T-helper 1 cell treated with Interleukin-12 subunit alpha and Interleukin-12 subunit beta and Interleukin-4 antibody, amounts not matched to agents 30 ng/mL and 1 ng/mL, for 36 hours (primary cell): ENCODE results near the gene CFAP119. TPM values are rescaled to one million over a fixed set of nuclear protein-coding genes. Genes with fewer than 3 reads are reported as not detected.

Experiments used
- intact Hi-C: fragments of 100-400 bp; cut with micrococcal nuclease; formaldehyde crosslinking; loops from one replicate; pipeline ENCODE4 v1.15.1; 2024
- total RNA-seq: library from RNA; stranded (reverse); gene quantifications from 2 replicates; pipeline ENCODE4 v1.2.3, GENCODE V29; 2022

Gene CFAP119
- total RNA-seq, 1 donor from 2014 or later = 1.6 TPM

DNA sequence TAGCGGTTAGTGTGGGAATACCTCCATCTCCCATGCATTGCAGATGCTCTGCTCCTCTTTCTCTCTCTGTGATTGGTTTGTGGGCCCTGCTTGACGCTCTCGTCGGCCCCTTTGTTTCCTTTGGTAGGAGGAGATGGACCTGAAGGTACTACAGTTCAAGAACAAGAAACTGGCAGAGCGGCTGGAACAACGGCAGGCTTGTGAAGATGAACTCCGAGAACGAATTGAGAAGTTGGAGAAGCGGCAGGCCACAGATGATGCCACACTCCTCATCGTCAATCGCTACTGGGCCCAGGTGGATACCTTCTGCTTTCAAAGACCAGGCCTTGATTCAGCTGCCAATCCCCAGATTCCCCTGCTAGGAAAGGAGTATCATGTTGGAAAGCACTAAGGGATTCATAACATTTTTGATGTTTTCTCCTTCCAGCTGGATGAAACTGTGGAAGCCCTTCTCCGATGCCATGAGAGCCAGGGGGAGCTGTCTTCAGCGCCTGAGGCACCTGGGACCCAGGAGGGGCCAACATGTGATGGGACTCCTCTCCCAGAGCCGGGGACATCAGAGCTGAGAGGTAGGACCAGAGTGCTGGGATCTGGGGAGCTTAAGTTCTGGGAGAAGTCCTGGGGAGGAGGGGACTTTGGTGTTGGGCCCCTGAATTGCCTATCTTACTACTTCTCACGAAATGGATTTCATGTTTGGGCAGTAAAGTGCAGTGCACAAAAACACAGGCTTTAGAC, 1.3 kb upstream of the CFAP119 start:
- intact Hi-C loops = loop anchor here (1.0 to 5.0 kb wide), 15 partner anchors 12 to 766 kb away; partner anchors contain the start of genes CTF1, FBRS, HIRIP3 and INO80E

DNA sequence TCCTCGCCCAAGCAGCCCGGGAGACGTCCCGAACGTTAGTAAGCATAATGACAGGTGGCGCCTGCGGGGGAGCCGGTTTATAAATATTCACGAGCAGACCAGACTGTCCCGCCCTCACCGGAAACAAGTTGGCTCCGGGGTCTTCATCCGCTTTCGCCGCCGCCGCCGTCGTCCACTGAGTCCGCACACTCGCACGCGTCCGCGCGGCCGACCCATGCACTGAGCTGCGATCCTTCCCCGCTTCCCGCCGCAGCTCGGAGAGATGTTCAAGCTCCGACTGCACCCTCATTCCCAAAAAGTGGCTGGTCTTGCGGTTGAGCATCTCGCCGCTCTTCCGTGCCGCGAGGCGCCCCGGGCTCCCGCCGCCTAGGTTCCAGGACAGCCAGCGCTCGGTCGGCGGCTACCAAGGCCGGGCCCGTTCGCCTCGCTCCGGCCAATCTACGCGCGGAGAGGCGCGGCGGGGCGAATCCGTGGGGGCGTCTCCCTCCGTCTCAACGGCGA, 385 bp downstream of the CFAP119 start:
- intact Hi-C loops = loop anchor here (5.0 kb wide), 2 partner anchors 271 to 764 kb away; partner anchors contain the start of genes HIRIP3, INO80E and STX4

DNA sequence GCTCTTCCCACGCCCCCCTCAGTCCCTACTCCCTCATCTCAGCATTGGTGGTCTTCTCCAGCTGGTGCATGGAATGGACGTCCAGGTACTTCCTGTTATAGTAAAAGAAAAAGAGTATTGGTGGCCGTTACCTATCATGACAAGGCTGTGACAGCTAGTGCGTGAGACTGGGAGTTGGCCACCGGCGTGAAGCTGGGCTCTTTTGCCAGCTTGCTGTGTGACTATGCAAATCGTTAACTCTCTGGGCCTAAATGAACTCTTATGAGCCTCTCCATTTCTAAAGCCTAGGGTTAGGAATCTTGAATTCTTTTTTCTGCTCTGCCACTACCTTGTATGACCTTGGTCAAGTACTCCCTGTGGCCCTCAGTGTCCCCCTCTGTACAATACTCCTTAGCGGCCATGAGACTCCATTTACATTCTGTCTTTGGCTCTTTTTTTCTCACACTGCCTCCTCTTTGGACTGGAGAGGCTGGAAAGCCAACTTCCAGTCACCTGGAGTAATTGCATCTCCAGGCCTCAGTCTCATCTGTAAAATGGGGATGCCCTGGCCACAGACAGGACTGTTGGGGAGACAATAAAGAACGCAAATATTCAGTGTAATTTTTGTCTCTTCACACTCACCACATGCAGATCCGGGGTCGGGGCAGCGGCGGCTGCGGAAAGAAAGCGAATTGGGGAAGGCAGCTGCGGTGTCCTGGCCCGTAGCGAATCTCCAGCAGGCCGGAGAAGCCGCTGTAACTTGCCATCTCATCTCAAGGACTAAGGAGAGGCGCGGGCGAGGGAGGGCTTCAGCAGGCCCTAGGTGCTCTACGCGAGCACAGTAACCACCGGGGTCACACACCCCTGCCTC, 1.1 kb downstream of the CFAP119 start:
- intact Hi-C loops = loop anchor here (5.0 kb wide), 2 partner anchors 271 to 764 kb away; partner anchors contain the start of genes HIRIP3, INO80E and STX4

GRCh38 chr16:30760001-30760559, 1.8 kb downstream of the CFAP119 start:
- intact Hi-C loops = loop anchor here (5.0 kb wide), 2 partner anchors 272 to 763 kb away; partner anchors contain the start of genes HIRIP3, INO80E and STX4

- intact Hi-C loops = no loop called here
Observed at GRCh38 chr16:30758988-30759491, 2.8 kb downstream of the CFAP119 start.

DNA sequence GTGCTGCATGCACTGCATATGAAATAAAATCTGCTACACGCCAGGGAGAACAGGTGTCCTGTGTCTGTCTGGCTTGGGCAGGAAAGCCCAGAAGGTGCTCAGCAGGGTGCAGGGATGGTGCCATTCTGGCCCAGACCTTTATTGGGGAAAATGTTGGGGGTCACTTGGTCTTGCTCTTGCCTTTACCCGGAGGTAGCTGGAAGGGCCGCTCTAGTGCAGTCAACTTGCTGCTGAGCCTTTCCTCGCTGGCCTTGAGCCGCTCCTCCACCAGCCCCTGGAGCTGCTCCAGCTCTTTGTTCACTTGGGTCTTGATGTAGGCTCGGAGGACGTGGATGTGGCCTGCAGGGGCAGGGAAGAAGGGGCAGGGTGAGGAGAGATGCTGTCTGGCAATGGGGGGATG, 4.5 kb downstream of the CFAP119 start:
- intact Hi-C loops = no loop called here

- intact Hi-C loops = no loop called here
Observed at GRCh38 chr16:30756781-30757100, 5.1 kb downstream of the CFAP119 start.

DNA sequence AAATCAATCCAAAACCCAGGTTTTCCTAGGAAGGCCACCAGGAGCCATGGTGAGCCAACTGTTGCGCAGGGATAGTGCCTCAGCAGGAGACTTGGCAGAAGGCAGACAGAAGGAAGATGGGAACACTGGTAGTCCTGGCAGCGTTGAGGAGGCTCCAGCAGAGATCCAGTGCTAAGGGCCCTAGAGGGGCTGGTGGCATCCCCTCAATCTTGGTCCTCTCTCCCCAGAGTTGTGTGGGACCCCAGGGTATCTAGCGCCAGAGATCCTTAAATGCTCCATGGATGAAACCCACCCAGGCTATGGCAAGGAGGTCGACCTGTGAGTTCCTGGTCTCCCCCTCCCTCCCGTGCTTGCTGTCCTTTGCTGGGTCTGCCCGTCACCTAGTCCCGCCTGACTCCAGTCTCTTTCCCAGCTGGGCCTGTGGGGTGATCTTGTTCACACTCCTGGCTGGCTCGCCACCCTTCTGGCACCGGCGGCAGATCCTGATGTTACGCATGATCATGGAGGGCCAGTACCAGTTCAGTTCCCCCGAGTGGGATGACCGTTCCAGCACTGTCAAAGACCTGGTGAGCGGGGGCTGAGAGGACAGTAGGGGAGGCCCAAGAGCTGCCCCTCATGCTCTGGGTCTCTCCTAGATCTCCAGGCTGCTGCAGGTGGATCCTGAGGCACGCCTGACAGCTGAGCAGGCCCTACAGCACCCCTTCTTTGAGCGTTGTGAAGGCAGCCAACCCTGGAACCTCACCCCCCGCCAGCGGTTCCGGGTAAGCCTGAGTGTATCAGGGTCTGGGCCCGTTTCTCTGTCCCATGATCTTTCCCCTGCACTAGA, 5.7 kb downstream of the CFAP119 start:
- intact Hi-C loops = no loop called here

DNA sequence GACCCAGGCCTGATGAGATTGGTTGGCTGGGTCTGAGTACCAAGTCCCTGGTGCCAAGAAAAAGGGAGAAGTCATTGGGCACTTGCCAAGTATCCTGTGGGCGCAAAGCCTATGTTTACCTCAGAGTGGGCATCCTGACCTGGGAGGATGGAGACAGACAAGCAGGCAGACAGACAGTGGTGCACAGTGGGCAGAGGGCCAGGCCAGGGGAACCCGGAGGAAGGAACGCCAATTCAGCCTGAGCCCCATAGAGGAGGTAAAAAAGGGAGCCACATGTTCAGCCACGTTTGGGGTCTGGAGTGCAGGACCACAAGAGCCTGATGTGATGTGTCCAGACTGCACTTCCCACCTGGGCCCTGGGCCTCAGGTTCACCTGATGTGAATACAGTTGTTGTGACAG, 8.3 kb downstream of the CFAP119 start:
- intact Hi-C loops = no loop called here

- intact Hi-C loops = no loop called here
Observed at GRCh38 chr16:30750876-30751465, 10.9 kb downstream of the CFAP119 start.

GRCh38 chr16:30750201-30750600, 11.7 kb downstream of the CFAP119 start:
- intact Hi-C loops = no loop called here

DNA sequence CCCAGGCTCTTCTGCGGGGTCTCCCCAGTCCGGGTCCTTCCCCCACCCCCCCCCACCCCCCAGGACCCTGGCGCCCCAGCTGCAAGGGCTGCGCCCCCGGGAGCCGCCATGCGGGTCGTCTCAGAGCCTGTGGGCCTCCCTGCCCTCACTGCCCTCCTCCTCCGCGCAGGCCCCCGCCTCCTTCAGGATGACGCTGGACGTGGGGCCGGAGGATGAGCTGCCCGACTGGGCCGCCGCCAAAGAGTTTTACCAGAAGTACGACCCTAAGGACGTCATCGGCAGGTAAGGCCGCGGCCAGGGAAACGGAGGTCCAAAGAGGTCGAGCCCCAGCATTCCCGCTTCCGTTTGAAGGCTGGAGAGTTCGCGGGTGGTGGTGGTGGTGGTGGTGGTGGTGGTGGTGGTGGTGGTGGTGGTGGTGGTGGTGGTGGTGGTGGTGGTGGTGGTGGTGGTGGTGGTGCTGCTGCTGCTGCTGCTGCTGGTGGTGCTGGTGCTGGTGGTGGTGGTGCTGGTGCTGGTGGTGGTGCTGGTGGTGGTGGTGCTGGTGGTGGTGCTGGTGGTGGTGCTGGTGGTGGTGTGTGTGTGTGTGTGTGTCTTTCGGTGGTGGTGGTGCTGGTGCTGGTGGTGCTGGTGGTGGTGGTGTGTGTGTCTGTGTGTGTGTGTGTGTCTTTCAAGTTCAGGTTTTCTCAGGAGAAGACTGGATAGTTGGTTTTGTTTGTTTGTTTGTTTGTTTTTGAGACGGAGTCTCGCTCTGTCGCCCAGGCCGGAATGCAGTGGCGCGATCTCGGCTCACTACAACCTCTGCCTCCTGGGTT, 13.0 kb downstream of the CFAP119 start:
- intact Hi-C loops = loop anchor here (1.0 kb wide), 8 partner anchors 13 to 215 kb away; partner anchors contain the start of genes CFAP119, FBRS, RNF40 and ZNF747

- intact Hi-C loops = loop anchor here (1.0 kb wide), 8 partner anchors 14 to 214 kb away; partner anchors contain the start of genes CFAP119, FBRS, RNF40 and ZNF747
Observed at GRCh38 chr16:30747799-30748633, 13.8 kb downstream of the CFAP119 start, which contains the start of gene PHKG2. Gene PHKG2 (plus strand): TSS chr16:30748425. CDS start chr16:30748821, 396 bp downstream.

DNA sequence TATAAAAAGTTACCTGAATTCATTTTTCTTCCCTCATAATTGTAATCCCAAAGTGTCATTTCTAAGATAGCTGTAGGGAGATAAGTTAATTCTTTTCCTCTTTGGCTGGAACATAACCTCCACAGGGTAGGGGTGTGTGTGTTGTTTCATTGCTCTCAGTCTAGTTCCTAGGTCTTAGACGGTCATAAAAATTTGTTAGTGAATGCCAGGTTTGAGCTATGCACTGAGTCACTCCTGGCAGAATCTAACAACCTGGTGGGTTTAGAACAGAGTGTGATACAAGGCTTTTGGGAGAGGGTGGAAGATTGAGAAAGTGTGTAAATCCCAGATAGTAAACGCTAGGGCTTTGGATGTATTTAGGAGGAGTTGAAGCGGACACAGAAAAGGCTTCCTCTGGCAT, 14.5 kb downstream of the CFAP119 start:
- intact Hi-C loops = no loop called here

GRCh38 chr16:30746638-30747175, 15.2 kb downstream of the CFAP119 start:
- intact Hi-C loops = no loop called here

DNA sequence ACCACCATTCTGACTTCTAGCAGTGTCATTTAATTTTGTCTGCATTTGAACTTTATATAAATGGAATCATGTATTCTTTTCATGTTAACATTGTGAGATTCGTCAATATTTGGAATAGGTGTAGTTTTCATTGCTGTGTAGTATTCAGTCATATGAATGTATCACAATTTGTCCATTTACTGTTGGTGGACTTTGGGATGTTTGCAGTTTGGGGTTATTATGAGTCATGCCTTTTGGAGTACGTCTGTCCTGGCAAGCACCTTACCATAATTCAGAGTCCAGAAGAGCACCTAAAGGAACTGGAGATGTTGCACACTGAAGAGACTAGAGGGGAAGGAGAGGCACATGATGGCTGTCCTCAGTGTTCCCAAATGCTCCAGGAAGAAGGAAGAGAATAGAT, 16.8 kb downstream of the CFAP119 start:
- intact Hi-C loops = no loop called here

DNA sequence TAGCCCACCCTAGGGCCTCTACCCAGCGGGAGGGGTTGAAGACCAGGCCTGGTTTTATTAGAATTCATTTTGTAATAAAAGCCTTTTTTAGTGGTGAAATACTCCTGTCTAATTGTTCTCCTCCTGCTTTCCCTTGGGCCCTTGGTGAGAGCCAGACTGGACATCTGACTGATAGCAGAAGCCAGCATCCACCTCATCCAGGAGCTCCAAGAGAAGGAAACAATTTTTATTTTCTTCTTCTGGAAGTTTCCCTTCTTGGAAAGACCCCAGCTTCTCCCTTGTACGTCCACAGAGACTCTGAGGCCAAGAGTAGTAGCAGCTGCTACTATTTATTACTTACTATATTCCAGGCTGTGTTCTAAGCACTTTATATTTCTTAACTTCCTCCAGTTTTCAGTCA, 17.7 kb downstream of the CFAP119 start:
- intact Hi-C loops = no loop called here

DNA sequence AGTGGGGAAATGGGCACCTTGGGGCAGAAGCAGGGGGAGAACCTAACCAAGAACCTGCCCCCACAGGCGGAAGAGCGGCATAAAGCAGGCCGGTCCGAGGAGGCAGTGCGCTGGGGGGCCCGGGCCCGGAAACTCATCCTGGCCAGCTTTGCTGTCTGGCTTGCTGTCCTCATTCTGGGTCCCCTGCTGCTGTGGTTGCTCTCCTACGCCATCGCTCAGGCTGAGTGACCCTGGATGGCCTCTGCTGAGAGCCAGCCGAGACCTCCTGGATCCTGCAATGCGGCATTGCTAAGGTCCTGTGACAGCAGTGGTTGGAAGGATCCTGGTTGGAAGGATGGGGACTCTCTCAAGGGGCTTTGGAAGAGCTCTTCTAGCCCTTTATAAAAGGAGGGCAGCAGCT, 18.1 kb downstream of the CFAP119 start:
- intact Hi-C loops = no loop called here
